ENCODE results near the gene TRIP10.

TRIP10 gene

DNA sequence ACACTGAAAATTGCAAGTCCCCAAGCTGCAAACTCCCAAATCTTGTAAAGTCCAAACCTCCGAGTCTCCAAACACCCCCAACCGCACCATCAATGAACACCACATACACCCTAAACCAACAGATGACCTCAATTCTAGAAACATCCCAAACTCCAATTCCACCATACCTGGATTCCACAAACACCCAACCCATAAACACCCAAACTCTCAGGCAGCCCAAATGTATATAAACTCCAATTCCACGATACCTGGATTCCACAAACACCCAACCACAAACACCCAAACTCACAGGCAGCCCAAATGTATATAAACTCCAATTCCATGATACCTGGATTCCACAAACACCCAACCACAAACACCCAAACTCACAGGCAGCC is 19.5 kb upstream of the TRIP10 start:
- TF ChIP-seq CTCF (IDR thresholded peaks at IDR 0.05; ENCODE audit: extremely low read depth, insufficient read depth, missing control alignments): no peak
- in situ Hi-C loops (cut with MboI; ENCODE audit: low pct_unique_long_range_greater_than_20kb, low sequenced_read_pairs, unreplicated experiment): no loop called here
- DNase-seq (ENCODE audit: low spot score): no peak

GRCh38 chr19:6720369-6721137 is 18.9 kb upstream of the TRIP10 start, which contains the start of gene C3:
C3 (minus strand) TSS chr19:6720650; CDS start chr19:6720589, 61 bp downstream.
- DNase-seq (ENCODE audit: low spot score): no peak
- TF ChIP-seq CTCF (IDR thresholded peaks at IDR 0.05; ENCODE audit: extremely low read depth, insufficient read depth, missing control alignments): no peak
- in situ Hi-C loops (cut with MboI; ENCODE audit: low pct_unique_long_range_greater_than_20kb, low sequenced_read_pairs, unreplicated experiment): no loop called here

GRCh38 chr19:6721138-6721474 is 18.4 kb upstream of the TRIP10 start:
- TF ChIP-seq CTCF (IDR thresholded peaks at IDR 0.05; ENCODE audit: extremely low read depth, insufficient read depth, missing control alignments): no peak
- no peak for DNase-seq (ENCODE audit: low spot score)
- in situ Hi-C loops (cut with MboI; ENCODE audit: low pct_unique_long_range_greater_than_20kb, low sequenced_read_pairs, unreplicated experiment): no loop called here

- no peak for TF ChIP-seq CTCF (IDR thresholded peaks at IDR 0.05; ENCODE audit: extremely low read depth, insufficient read depth, missing control alignments)
- peak; percentile 82 for DNase-seq (ENCODE audit: low spot score)
- in situ Hi-C loops (cut with MboI; ENCODE audit: low pct_unique_long_range_greater_than_20kb, low sequenced_read_pairs, unreplicated experiment): no loop called here
Observed at GRCh38 chr19:6721773-6722172, 17.7 kb upstream of the TRIP10 start.

- in situ Hi-C loops (cut with MboI; ENCODE audit: low pct_unique_long_range_greater_than_20kb, low sequenced_read_pairs, unreplicated experiment): no loop called here
- no peak for DNase-seq (ENCODE audit: low spot score)
- TF ChIP-seq CTCF (IDR thresholded peaks at IDR 0.05; ENCODE audit: extremely low read depth, insufficient read depth, missing control alignments): no peak
Observed at GRCh38 chr19:6723108-6723618, 16.3 kb upstream of the TRIP10 start.

DNA sequence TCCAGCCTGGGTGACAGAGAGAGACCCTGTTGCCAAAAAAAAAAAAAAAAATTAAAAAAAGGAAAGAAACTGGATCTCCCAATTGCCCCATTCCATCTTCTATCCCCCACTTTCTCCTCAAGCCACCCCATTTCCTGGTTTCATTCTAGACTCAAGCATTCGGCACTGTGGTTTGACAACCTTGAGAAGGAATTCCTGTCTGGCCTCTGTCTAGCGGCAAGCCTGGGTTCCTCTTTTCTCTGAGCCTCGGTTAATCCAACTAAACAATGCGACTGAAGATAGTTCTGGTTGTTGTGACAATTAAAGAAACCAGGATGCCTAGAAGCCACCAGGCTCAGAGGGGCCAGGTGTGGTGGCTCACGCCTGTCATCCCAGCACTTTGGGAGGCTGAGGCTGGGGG is 15.7 kb upstream of the TRIP10 start:
- in situ Hi-C loops (cut with MboI; ENCODE audit: low pct_unique_long_range_greater_than_20kb, low sequenced_read_pairs, unreplicated experiment): no loop called here
- TF ChIP-seq CTCF (IDR thresholded peaks at IDR 0.05; ENCODE audit: extremely low read depth, insufficient read depth, missing control alignments): no peak
- DNase-seq (ENCODE audit: low spot score): no peak
